ENCODE results near the gene NCOA5. TPM values are rescaled to one million over a fixed set of nuclear protein-coding genes. Genes with fewer than 3 reads are reported as not detected.

NCOA5 gene
- total and polyA plus RNA-seq, 7 donors: 8.8 to 17.3 (median 11.4) TPM

DNA sequence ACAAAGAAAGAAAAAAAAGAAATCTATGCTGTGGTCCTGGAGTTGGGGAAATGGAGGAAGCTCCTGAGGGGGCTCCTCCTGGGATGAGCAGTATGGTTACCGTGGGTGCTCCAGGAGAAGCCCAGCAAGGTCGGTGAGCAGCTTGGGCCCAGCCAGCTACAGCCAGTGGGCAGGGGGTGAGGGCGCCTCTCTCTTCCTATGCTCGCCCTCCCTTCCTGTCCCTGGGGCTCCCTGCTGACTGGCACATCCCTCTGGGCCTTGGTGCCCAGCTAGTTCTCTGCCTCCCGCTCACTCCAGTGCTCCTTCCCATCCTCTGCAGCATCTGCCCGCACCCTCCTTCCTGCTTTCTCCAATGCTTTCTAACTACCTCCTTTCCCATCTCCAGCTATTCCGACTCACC is 45.0 kb upstream of the NCOA5 start:
- Histone ChIP-seq H3K4me3 (no peak overlapping the region), H3K27ac (no peak overlapping the region), H3K4me1 (peaks cover 12% of the 10 kb centered on the region), H3K9me3 (no peaks in the 10 kb centered on the region), H3K36me3 (ENCODE audit: insufficient read depth in 1 of 2, low read depth in 1 of 2) (no peaks in the 10 kb centered on the region), H3K27me3 (ENCODE audit: insufficient read depth in 3 of 3, low read length in 2 of 3) (peaks cover 0 to 18% (median 2%) of the 10 kb centered on the region in 3 donors)
- intact Hi-C loops (cut with DNase I): loop anchor here (5.0 kb wide), 3 partner anchors 118 to 213 kb away; partner anchors contain the start of gene CDH22 (in 2 of the 2)
- TF ChIP-seq, protein P1, sequence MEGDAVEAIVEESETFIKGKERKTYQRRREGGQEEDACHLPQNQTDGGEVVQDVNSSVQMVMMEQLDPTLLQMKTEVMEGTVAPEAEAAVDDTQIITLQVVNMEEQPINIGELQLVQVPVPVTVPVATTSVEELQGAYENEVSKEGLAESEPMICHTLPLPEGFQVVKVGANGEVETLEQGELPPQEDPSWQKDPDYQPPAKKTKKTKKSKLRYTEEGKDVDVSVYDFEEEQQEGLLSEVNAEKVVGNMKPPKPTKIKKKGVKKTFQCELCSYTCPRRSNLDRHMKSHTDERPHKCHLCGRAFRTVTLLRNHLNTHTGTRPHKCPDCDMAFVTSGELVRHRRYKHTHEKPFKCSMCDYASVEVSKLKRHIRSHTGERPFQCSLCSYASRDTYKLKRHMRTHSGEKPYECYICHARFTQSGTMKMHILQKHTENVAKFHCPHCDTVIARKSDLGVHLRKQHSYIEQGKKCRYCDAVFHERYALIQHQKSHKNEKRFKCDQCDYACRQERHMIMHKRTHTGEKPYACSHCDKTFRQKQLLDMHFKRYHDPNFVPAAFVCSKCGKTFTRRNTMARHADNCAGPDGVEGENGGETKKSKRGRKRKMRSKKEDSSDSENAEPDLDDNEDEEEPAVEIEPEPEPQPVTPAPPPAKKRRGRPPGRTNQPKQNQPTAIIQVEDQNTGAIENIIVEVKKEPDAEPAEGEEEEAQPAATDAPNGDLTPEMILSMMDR (IDR thresholded peaks at IDR 0.05): no peak
- 77 to 79% (median 79%) methylated on average over 7 of the region's 7 CpGs for WGBS, 3 donors
- no peak for ATAC-seq
- no peak for DNase-seq

DNA sequence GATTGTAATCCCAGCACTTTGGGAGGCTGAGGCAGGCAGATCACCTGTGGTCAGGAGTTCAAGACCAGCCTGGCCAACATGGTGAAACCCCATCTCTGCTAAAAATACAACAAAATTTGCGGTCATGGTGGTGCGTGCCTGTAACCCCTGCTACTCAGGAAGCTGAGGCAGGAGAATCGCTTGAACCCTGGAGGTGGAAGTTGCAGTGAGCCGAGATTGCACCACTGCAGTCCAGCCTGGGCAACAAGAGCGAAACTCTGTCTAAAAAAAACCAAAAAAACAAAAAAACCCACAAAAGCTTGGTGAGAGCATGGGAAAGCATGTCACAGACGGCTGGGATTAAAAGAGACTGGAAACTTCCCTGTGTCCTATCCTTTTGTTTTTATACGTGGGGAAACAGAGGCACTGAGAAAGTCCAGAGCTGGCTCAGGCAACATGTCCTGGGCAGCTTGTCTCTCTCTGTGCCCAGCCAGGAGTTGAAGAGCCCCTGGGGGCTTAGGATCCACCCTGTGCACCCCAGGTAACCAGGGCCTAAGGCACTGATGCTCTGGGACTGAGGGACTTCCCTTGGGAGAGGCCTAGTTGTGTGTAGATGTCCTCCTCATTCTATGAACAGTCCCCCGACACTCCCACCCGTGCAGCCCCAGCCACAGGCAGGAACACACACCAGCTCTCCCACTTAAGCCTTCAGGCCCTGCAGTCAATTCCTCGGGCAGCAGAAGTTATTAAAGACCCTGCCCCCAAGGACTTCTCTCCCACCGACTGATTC is 44.3 kb upstream of the NCOA5 start:
- Histone ChIP-seq H3K27ac (no peak overlapping the region), H3K9me3 (no peaks in the 10 kb centered on the region), H3K27me3 (ENCODE audit: insufficient read depth in 3 of 3, low read length in 2 of 3) (peaks cover 0 to 14% (median 2%) of the 10 kb centered on the region in 3 donors), H3K4me3 (no peak overlapping the region), H3K36me3 (ENCODE audit: insufficient read depth in 1 of 2, low read depth in 1 of 2) (no peaks in the 10 kb centered on the region), H3K4me1 (peaks cover 13% of the 10 kb centered on the region)
- TF ChIP-seq, protein P1 (IDR thresholded peaks at IDR 0.05): no peak
- ATAC-seq (no peak), DNase-seq (no peak)
- WGBS, 3 donors: 67 to 78% (median 68%) methylated on average over 11 of the region's 11 CpGs
- intact Hi-C loops (cut with DNase I): loop anchor here (2.0 to 5.0 kb wide), 4 partner anchors 39 to 213 kb away; partner anchors contain the start of gene CDH22 (in 2 of the 2)

DNA sequence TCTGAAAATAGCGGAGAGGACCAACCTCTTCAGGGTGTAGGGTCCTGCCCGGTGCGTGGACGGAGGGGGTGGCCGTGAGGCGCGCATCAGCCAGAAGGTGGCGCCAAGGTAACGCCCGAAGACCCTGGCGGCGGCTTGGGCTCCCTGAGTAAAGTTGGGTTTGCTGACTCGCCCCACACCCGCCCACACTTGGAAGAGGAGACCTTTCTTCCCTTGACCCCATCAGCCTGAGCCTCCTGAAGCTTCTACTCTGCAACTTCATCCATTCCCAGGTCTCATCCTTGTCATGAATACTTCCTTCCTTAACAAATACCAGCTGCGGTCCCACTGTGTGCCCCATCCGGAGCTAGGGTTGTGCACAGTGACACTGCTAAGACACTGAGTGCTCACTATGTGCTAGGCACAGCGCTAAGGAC is 43.0 kb upstream of the NCOA5 start:
- Histone ChIP-seq H3K36me3 (ENCODE audit: insufficient read depth in 1 of 2, low read depth in 1 of 2) (no peaks in the 10 kb centered on the region), H3K27me3 (ENCODE audit: insufficient read depth in 3 of 3, low read length in 2 of 3) (peaks cover 0 to 8% (median 0%) of the 10 kb centered on the region in 3 donors), H3K9me3 (no peaks in the 10 kb centered on the region), H3K4me1 (peaks cover 13% of the 10 kb centered on the region), H3K4me3 (no peak overlapping the region), H3K27ac (no peak overlapping the region)
- TF ChIP-seq, protein P1 (IDR thresholded peaks at IDR 0.05): peak; percentile 86
- WGBS, 3 donors: 13 to 15% (median 14%) methylated on average over 17 of the region's 17 CpGs
- intact Hi-C loops (cut with DNase I): loop anchor here (2.0 to 5.0 kb wide), 4 partner anchors 40 to 215 kb away; partner anchors contain the start of gene CDH22 (in 2 of the 2)
- DNase-seq: peak; percentile 71 to 82
- ATAC-seq: peak; percentile 85 to 95 (median 90)

DNA sequence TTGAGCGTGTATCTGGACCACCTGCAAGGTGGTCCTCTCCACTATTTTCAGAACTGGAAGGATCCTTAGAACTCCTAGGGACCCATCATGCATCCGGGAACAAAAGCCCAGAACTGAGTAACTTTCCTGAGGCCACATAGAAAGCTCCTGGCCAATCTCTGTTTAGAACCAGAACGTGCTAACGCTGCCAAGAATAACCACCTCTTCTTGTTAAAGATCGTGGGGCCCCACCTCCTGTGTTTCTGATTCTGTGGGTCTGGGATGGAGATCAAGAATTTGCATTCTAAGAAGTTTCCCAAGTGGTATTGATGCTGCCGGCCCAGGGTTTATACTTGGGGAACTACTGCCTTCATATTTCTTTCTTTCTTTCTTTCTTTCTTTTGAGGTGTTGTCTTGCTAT is 41.6 kb upstream of the NCOA5 start:
- Histone ChIP-seq H3K27ac (no peak overlapping the region), H3K4me3 (no peak overlapping the region), H3K36me3 (ENCODE audit: insufficient read depth in 1 of 2, low read depth in 1 of 2) (peaks cover 0 to 10% of the 10 kb centered on the region in 2 donors), H3K9me3 (no peaks in the 10 kb centered on the region), H3K4me1 (peaks cover 13% of the 10 kb centered on the region), H3K27me3 (ENCODE audit: insufficient read depth in 3 of 3, low read length in 2 of 3) (no peaks in the 10 kb centered on the region)
- DNase-seq (no peak), ATAC-seq (no peak)
- TF ChIP-seq, protein P1 (IDR thresholded peaks at IDR 0.05): no peak
- WGBS, 3 donors: 31 to 38% (median 32%) methylated on average over 6 of the region's 6 CpGs
- intact Hi-C loops (cut with DNase I): loop anchor here (5.0 kb wide), 3 partner anchors 121 to 216 kb away; partner anchors contain the start of gene CDH22 (in 2 of the 2)
